ENCODE results near the gene PDE11A.

The PDE11A gene

GRCh38 chr2:177669201-177669600, 403.4 kb downstream of the PDE11A start:
- no peak for DNase-seq (ENCODE audit: low spot score)

GRCh38 chr2:177668617-177669016, 404.0 kb downstream of the PDE11A start:
- DNase-seq (ENCODE audit: low spot score): no peak

- no peak for DNase-seq (ENCODE audit: low spot score)
These were observed 405.0 kb downstream of the PDE11A start for GRCh38 chr2:177667626-177668025.

GRCh38 chr2:177666408-177666807, 406.2 kb downstream of the PDE11A start:
- DNase-seq (ENCODE audit: low spot score): no peak

GRCh38 chr2:177665948-177666347, 406.6 kb downstream of the PDE11A start:
- no peak for DNase-seq (ENCODE audit: low spot score)

- no peak for DNase-seq (ENCODE audit: low spot score)
These were observed 407.2 kb downstream of the PDE11A start for GRCh38 chr2:177665328-177665727.

- DNase-seq (ENCODE audit: low spot score): no peak
These were observed 409.7 kb downstream of the PDE11A start for GRCh38 chr2:177662895-177663294.

GRCh38 chr2:177660742-177661141, 411.8 kb downstream of the PDE11A start:
- DNase-seq (ENCODE audit: low spot score): no peak

GRCh38 chr2:177658309-177658708, 414.3 kb downstream of the PDE11A start:
- no peak for DNase-seq (ENCODE audit: low spot score)

- no peak for DNase-seq (ENCODE audit: low spot score)
These were observed 420.7 kb downstream of the PDE11A start for GRCh38 chr2:177651833-177652232.

GRCh38 chr2:177649568-177650518, 422.7 kb downstream of the PDE11A start:
- DNase-seq (ENCODE audit: low spot score): no peak

- DNase-seq (ENCODE audit: low spot score): no peak
These were observed 425.8 kb downstream of the PDE11A start for GRCh38 chr2:177646791-177647190.

GRCh38 chr2:177646241-177646640, 426.3 kb downstream of the PDE11A start:
- no peak for DNase-seq (ENCODE audit: low spot score)

- no peak for DNase-seq (ENCODE audit: low spot score)
These were observed 431.2 kb downstream of the PDE11A start for GRCh38 chr2:177641331-177641730.

GRCh38 chr2:177640423-177640822, 432.2 kb downstream of the PDE11A start:
- DNase-seq (ENCODE audit: low spot score): no peak

- DNase-seq (ENCODE audit: low spot score): no peak
These were observed 433.2 kb downstream of the PDE11A start for GRCh38 chr2:177639262-177639914.

- DNase-seq (ENCODE audit: low spot score): no peak
These were observed 434.1 kb downstream of the PDE11A start for GRCh38 chr2:177638507-177638906.

GRCh38 chr2:177636672-177637071, 435.9 kb downstream of the PDE11A start:
- DNase-seq (ENCODE audit: low spot score): no peak

GRCh38 chr2:177635696-177636095, 436.9 kb downstream of the PDE11A start:
- DNase-seq (ENCODE audit: low spot score): no peak

GRCh38 chr2:177633910-177634294, 438.7 kb downstream of the PDE11A start:
- no peak for DNase-seq (ENCODE audit: low spot score)

GRCh38 chr2:177633111-177633510, 439.5 kb downstream of the PDE11A start:
- DNase-seq (ENCODE audit: low spot score): no peak

GRCh38 chr2:177631680-177632079, 440.9 kb downstream of the PDE11A start:
- DNase-seq (ENCODE audit: low spot score): no peak

- DNase-seq (ENCODE audit: low spot score): no peak
These were observed 443.1 kb downstream of the PDE11A start for GRCh38 chr2:177629357-177630024.
